Endometrium (tissue), 2 donors: Measurements from ENCODE around the gene PGF.

ENCODE experiments used
- FAIRE-seq: peaks from 2 replicates; lab custom pipeline; 2012; peaks lifted over from hg19 to GRCh38; lab: Jason Lieb, UNC
- donor health status: control.
- donor health status: control.

PGF gene

GRCh38 chr14:74918380-74918779 is 37.0 kb downstream of the PGF start:
- no peak for FAIRE-seq

GRCh38 chr14:74917646-74918081 is 37.7 kb downstream of the PGF start:
- FAIRE-seq = no peak

GRCh38 chr14:74917178-74917543 is 38.2 kb downstream of the PGF start:
- no peak for FAIRE-seq

GRCh38 chr14:74915826-74916225 is 39.6 kb downstream of the PGF start:
- no peak for FAIRE-seq

- FAIRE-seq = no peak
Measured at GRCh38 chr14:74915426-74915825, 40.0 kb downstream of the PGF start.

GRCh38 chr14:74913986-74914573 is 41.3 kb downstream of the PGF start:
- peak; percentile 21 for FAIRE-seq

GRCh38 chr14:74913393-74913910 is 41.9 kb downstream of the PGF start:
- FAIRE-seq = no peak

GRCh38 chr14:74912801-74913200 is 42.6 kb downstream of the PGF start:
- no peak for FAIRE-seq

- no peak for FAIRE-seq
Measured at GRCh38 chr14:74912111-74912510, 43.3 kb downstream of the PGF start.

GRCh38 chr14:74911704-74912103 is 43.7 kb downstream of the PGF start:
- FAIRE-seq = no peak

- no peak for FAIRE-seq
Measured at GRCh38 chr14:74911221-74911620, 44.2 kb downstream of the PGF start.

GRCh38 chr14:74910556-74910955 is 44.8 kb downstream of the PGF start:
- FAIRE-seq = no peak

GRCh38 chr14:74909911-74910310 is 45.5 kb downstream of the PGF start:
- FAIRE-seq = no peak

GRCh38 chr14:74909501-74909900 is 45.9 kb downstream of the PGF start:
- no peak for FAIRE-seq

- FAIRE-seq = no peak
Measured at GRCh38 chr14:74908861-74909341, 46.5 kb downstream of the PGF start.

GRCh38 chr14:74907744-74908143 is 47.7 kb downstream of the PGF start:
- no peak for FAIRE-seq

GRCh38 chr14:74906925-74907521 is 48.4 kb downstream of the PGF start:
- no peak for FAIRE-seq

- no peak for FAIRE-seq
Measured at GRCh38 chr14:74905595-74906142, 49.7 kb downstream of the PGF start.

- no peak for FAIRE-seq
Measured at GRCh38 chr14:74904635-74905503, 50.5 kb downstream of the PGF start.

- no peak for FAIRE-seq
Measured at GRCh38 chr14:74902941-74903705, 52.3 kb downstream of the PGF start.

- FAIRE-seq = no peak
Measured at GRCh38 chr14:74898694-74899093, 56.7 kb downstream of the PGF start.

- no peak for FAIRE-seq
Measured at GRCh38 chr14:74898083-74898482, 57.3 kb downstream of the PGF start.
